CD4-positive, alpha-beta memory T cell (primary cell): ENCODE results near the gene CHRNB1. TPM values are rescaled to one million over a fixed set of nuclear protein-coding genes. Genes with fewer than 3 reads are reported as not detected.

Experiments
- CTCF ChIA-PET: fragments of 350-600 bp; sonication (Branson Sonifier 250); formaldehyde crosslinking; loops from one replicate; lab custom pipeline; 2021; ENCODE audit warnings: inconsistent platforms; ENCODE audit not compliant: partially characterized antibody; lab: Charles Lee
- POLR2A ChIA-PET: fragments of 350-600 bp; sonication (Branson Sonifier 250); formaldehyde crosslinking; loops from one replicate; lab custom pipeline; 2021; ENCODE audit not compliant: partially characterized antibody; lab: Charles Lee
- DNase-seq, 5 donors: peaks; one replicate each; pipeline versions ENCODE4 v3.0.0 to v3.0.0-alpha.2; 2020 to 2022; ENCODE audit warnings: mixed read lengths in 1 of 5
- H3K27ac ChIP-seq: one replicate; pipeline ENCODE4 v1.7.0; 2013; ENCODE audit warnings: low read depth, low read length
- H3K27me3 ChIP-seq: 2 replicates; pipeline ENCODE4 v1.7.0; 2013; ENCODE audit warnings: mild to moderate bottlenecking, low read length, moderate library complexity; ENCODE audit not compliant: insufficient read depth
- H3K36me3 ChIP-seq: 2 replicates; pipeline ENCODE4 v1.7.0; 2013; ENCODE audit warnings: mild to moderate bottlenecking, low read length, moderate library complexity; ENCODE audit not compliant: insufficient read depth
- H3K4me1 ChIP-seq: 2 replicates; pipeline ENCODE4 v1.7.0; 2013; ENCODE audit warnings: mild to moderate bottlenecking, low read length, moderate library complexity; ENCODE audit not compliant: insufficient read depth
- H3K4me3 ChIP-seq, 2 donors: one replicate each; pipeline ENCODE4 v1.7.0; 2013; ENCODE audit warnings: low read length in 2 of 2, mild to moderate bottlenecking in 1 of 2
- H3K9me3 ChIP-seq, 2 donors: one replicate each; pipeline ENCODE4 v1.7.0; 2013; ENCODE audit warnings: low read length in 2 of 2, control low read depth in 1 of 2; ENCODE audit not compliant: control insufficient read depth in 1 of 2
- H3K27ac Mint-ChIP-seq, 7 donors: one replicate each; pipeline ENCODE4 v1.8.0; 2020 to 2021; ENCODE audit warnings: mixed read lengths in 7 of 7, mild to moderate bottlenecking in 6 of 7, inconsistent platforms in 3 of 7, moderate library complexity in 3 of 7
- H3K27me3 Mint-ChIP-seq, 2 donors: one replicate each; pipeline ENCODE4 v1.8.0; 2020 to 2021; ENCODE audit warnings: mixed read lengths in 2 of 2
- H3K36me3 Mint-ChIP-seq, 2 donors: one replicate each; pipeline ENCODE4 v1.8.0; 2020 to 2021; ENCODE audit warnings: mixed read lengths in 2 of 2, inconsistent platforms in 1 of 2, mild to moderate bottlenecking in 1 of 2
- H3K4me1 Mint-ChIP-seq, 4 donors: one replicate each; pipeline ENCODE4 v1.8.0; 2020 to 2021; ENCODE audit warnings: mixed read lengths in 4 of 4, mild to moderate bottlenecking in 1 of 4
- H3K4me3 Mint-ChIP-seq, 8 donors: one replicate each; pipeline ENCODE4 v1.8.0; 2020 to 2021; ENCODE audit warnings: mixed read lengths in 8 of 8, mild to moderate bottlenecking in 7 of 8, moderate library complexity in 6 of 8, inconsistent platforms in 3 of 8
- H3K9me3 Mint-ChIP-seq, 8 donors: one replicate each; pipeline ENCODE4 v1.8.0; 2020 to 2021; ENCODE audit warnings: mixed read lengths in 8 of 8, mild to moderate bottlenecking in 5 of 8, inconsistent platforms in 3 of 8, moderate library complexity in 1 of 8
- intact Hi-C: fragments of 100-400 bp; cut with micrococcal nuclease; formaldehyde crosslinking; loops from one replicate; pipeline ENCODE4 v1.15.1; 2023
- polyA plus RNA-seq, 2 donors: library from polyadenylated mRNA; unstranded; fragments of 300-500 nt; fragmentation: Illumina TruSeq; gene quantifications; one replicate each; pipeline ENCODE4 v1.2.3, GENCODE V29; 2021
- total RNA-seq, 2 experiments: library from RNA; stranded (reverse); gene quantifications; one replicate each; pipeline ENCODE4 v1.2.3, GENCODE V29; 2021

CHRNB1 gene
- total and polyA plus RNA-seq, 4 experiments from 2014 or later: 9.1 to 29.2 (median 16.8) TPM

DNA sequence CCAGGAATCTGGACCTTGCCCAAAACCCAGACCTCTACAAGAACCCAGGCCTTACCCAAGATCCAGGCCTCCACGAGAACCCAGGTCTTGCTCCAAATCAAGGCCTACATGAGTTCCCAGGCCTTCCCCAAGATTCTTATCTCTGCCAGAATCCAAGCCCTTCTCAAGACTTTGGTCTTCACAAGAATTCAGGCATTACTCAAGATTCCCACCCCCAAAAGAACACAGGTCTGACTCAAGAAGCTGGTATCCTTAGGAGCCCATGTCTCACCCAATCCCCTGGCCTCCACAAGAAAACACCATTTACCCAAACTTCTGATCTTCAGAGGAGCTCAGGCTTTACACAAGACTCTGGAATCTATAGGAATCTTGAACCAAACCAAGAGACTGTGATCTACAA, 13.6 kb upstream of the CHRNB1 start:
- DNase-seq: peak in 1 of 5 donors; percentile 7
- Mint-ChIP-seq H3K4me1 (peaks cover 5 to 14% (median 8%) of the 10 kb centered on the region in 4 donors), H3K9me3 (no peaks in the 10 kb centered on the region), H3K27me3 (no peaks in the 10 kb centered on the region), H3K4me3 (no peak overlapping the region), H3K27ac (no peak overlapping the region), H3K36me3 (peaks cover 0 to 7% of the 10 kb centered on the region in 2 donors)
- Histone ChIP-seq H3K27ac (no peak overlapping the region), H3K27me3 (no peaks in the 10 kb centered on the region), H3K36me3 (no peaks in the 10 kb centered on the region), H3K9me3 (no peaks in the 10 kb centered on the region), H3K4me1 (peaks cover 5% of the 10 kb centered on the region), H3K4me3 (no peak overlapping the region)
- intact Hi-C loops: no loop called here
- ChIA-PET CTCF (no interaction called here), POLR2A (interaction anchor here (0.6 kb wide), 1 partner anchor 53 kb away, joined by 3 read pairs; the partner anchor contains the start of gene POLR2A)

DNA sequence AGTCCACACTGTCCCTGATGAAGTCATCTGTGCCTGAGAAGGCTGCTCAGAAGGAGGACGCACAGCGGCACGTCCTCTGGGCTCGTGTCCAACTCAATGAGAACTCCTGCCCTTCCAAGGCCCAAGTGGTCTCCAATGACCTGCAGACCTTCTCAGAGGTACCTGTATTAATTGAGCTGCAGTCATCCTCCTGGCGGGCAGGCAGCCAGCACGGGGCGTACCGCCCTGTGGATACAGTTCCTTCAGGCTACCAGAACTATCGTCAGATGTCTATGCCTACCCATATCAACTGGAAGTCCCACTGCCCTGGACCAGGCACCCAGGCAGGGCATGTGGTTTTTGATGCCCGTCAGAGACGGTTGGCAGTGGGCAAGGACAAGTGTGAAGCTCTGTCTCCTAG, 12.6 kb upstream of the CHRNB1 start:
- Mint-ChIP-seq H3K9me3 (no peaks in the 10 kb centered on the region), H3K27me3 (no peaks in the 10 kb centered on the region), H3K27ac (peak overlapping the region in 1 of 7 donors; percentile 9), H3K4me1 (peaks cover 7 to 22% (median 14%) of the 10 kb centered on the region in 4 donors), H3K36me3 (peaks cover 0 to 9% of the 10 kb centered on the region in 2 donors), H3K4me3 (no peak overlapping the region)
- Histone ChIP-seq H3K4me1 (peaks cover 11% of the 10 kb centered on the region), H3K27me3 (no peaks in the 10 kb centered on the region), H3K36me3 (no peaks in the 10 kb centered on the region), H3K9me3 (no peaks in the 10 kb centered on the region), H3K27ac (no peak overlapping the region), H3K4me3 (no peak overlapping the region)
- intact Hi-C loops: no loop called here
- DNase-seq: peak in 1 of 5 donors; percentile 10
- CTCF ChIA-PET: interaction anchor here (1.2 kb wide), 1 partner anchor 76 kb away, joined by 5 read pairs; no protein-coding TSS in a partner anchor
- POLR2A ChIA-PET: interaction anchor here (1.2 kb wide), 2 partner anchors 48 to 129 kb away, joined by 3 read pairs; partner anchors contain the start of gene SENP3

DNA sequence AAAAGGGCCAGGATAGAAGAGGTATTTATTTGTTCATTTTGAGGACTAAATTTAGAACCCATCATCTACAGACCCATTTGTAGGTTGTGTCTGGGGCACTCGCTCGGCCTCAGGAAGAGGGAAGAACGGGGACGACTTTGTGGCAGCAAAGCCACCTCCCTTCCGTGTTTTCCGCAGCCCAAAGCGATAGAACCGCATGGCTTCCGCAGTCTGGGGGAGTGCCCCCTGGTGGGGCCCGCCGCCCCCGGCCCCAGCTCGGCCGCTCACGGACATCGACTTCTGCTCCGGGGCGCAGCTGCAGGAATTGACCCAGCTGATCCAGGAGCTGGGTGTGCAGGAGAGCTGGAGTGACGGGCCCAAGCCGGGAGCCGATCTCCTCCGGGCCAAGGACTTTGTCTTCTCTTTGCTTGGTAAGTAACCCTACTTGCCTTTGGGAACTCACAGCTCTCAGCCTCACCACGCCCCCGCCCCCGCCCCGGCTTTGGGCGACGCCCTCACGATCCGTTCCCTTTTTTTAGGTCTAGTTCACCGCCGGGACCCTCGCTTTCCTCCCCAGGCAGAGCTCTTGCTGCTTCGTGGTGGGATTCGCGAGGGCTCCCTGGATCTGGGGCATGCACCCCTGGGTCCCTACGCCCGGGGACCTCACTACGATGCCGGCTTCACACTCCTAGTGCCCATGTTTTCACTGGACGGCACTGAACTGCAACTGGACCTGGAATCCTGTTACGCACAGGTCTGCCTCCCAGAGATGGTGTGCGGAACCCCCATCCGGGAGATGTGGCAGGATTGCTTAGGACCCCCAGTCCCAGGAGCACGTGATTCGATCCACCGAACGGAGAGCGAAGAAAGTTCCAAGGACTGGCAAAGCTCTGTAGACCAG, 8.9 kb upstream of the CHRNB1 start:
- Mint-ChIP-seq H3K4me1 (peaks cover 25 to 54% (median 36%) of the 10 kb centered on the region in 4 donors), H3K27me3 (peaks cover 13 to 14% of the 10 kb centered on the region in 2 donors), H3K9me3 (no peaks in the 10 kb centered on the region), H3K36me3 (peaks cover 5 to 9% of the 10 kb centered on the region in 2 donors), H3K27ac (peak overlapping the region; percentile 94 to 99 (median 97)), H3K4me3 (peak overlapping the region; percentile 89 to 96 (median 94))
- intact Hi-C loops: loop anchor here (1.0 to 2.0 kb wide), 11 partner anchors 19 to 389 kb away; partner anchors contain the start of genes PHF23, PLSCR3, POLR2A and TMEM256
- Histone ChIP-seq H3K27ac (peak overlapping the region; percentile 86), H3K27me3 (peaks cover 22% of the 10 kb centered on the region), H3K4me1 (peaks cover 44% of the 10 kb centered on the region), H3K4me3 (peak overlapping the region; percentile 89), H3K36me3 (no peaks in the 10 kb centered on the region), H3K9me3 (no peaks in the 10 kb centered on the region)
- peak in 2 of 5 donors; percentile 66 to 73 for DNase-seq
- POLR2A ChIA-PET: interaction anchor here (0.5 to 9.3 kb wide), 41 partner anchors 10 to 421 kb away, joined by 3 to 176 read pairs (median 5); partner anchors contain the start of genes ACAP1, CD68, CHRNB1 and GPS2
- CTCF ChIA-PET: interaction anchor here (0.7 to 5.4 kb wide), 42 partner anchors 8 to 253 kb away, joined by 3 to 88 read pairs (median 8); partner anchors contain the start of genes ACAP1, KCTD11, MPDU1 and NEURL4

DNA sequence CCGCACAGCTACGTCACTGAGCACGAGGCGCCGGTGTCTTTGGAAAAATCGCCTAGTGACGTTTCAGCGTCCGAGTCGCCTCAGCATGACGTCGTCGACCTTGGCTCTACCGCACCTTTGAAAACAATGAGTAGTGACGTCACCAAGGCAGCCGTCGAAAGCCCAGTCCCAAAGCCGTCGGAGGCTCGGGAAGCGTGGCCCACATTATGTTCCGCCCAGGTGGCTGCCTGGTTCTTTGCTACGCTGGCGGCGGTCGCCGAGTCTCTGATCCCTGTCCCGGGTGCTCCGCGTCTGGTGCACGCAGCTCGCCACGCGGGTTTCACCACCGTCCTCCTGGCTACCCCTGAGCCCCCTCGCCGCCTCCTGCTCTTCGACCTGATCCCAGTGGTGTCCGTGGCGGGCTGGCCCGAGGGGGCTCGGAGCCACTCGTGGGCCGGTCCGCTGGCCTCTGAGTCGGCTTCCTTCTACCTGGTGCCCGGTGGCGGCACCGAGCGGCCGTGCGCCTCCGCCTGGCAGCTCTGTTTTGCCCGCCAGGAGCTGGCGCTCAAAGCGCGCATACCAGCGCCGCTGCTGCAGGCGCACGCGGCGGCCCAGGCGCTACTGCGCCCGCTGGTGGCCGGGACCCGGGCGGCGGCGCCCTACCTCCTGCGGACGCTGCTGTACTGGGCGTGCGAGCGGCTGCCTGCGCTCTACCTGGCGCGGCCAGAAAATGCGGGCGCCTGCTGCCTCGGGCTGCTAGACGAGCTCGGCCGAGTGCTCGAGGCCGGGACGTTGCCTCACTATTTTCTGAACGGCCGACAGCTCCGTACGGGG, 8.1 kb upstream of the CHRNB1 start:
- peaks cover 16% of the 10 kb centered on the region in 2 donors for H3K27me3 Mint-ChIP-seq
- peaks cover 25 to 54% (median 36%) of the 10 kb centered on the region in 4 donors for H3K4me1 Mint-ChIP-seq

DNA sequence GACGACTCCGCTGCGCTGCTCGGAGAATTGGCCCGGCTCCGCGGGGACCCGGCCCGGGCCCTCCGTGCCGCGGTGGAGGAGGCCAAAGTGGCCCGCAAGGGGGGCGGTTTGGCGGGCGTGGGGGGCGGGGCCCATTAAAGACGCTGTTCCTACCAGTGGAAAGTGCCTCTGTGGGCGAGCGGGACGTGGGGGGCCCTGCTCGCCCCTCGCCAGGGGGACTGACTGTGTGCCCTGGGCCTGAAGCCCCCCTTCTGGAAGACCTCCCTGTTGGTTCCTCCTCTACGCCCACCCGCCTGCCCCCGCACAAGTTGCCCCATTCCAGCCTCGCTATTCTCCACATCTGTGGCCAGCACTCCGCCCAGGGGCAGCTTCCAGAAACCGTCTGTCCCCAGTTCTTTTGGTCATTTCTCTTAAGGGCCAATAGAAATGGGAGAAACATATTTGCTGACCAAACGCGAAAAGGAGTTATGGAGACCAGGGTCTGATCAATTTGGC, 7.4 kb upstream of the CHRNB1 start:
- H3K36me3 Mint-ChIP-seq: peaks cover 5 to 9% of the 10 kb centered on the region in 2 donors
- H3K4me1 Mint-ChIP-seq: peaks cover 25 to 54% (median 37%) of the 10 kb centered on the region in 4 donors
- intact Hi-C loops: loop anchor here (1.0 to 2.0 kb wide), 6 partner anchors 42 to 391 kb away; partner anchors contain the start of genes KCTD11, SENP3 and ZBTB4
- Histone ChIP-seq H3K4me3 (no peak overlapping the region), H3K4me1 (peaks cover 47% of the 10 kb centered on the region), H3K9me3 (no peaks in the 10 kb centered on the region), H3K36me3 (no peaks in the 10 kb centered on the region), H3K27ac (no peak overlapping the region), H3K27me3 (peaks cover 26% of the 10 kb centered on the region)
- H3K27ac Mint-ChIP-seq: peak overlapping the region in 2 of 7 donors; percentile 39 to 98
- DNase-seq: peak in 1 of 5 donors; percentile 38
- CTCF ChIA-PET: interaction anchor here (0.8 to 5.4 kb wide), 42 partner anchors 10 to 391 kb away, joined by 3 to 88 read pairs (median 7); partner anchors contain the start of genes ACAP1, KCTD11, MPDU1 and NEURL4
- peaks cover 21% of the 10 kb centered on the region in 2 donors for H3K27me3 Mint-ChIP-seq
- H3K4me3 Mint-ChIP-seq: peak overlapping the region; percentile 69 to 96 (median 79)
- H3K9me3 Mint-ChIP-seq: no peaks in the 10 kb centered on the region
- POLR2A ChIA-PET: interaction anchor here (0.8 to 9.3 kb wide), 36 partner anchors 8 to 392 kb away, joined by 3 to 176 read pairs (median 7); partner anchors contain the start of genes ACAP1, CHRNB1, KCTD11 and NEURL4

More for the DNA sequence above, 8.1 kb upstream of the CHRNB1 start:
- Histone ChIP-seq H3K27ac (peak overlapping the region; percentile 86), H3K27me3 (peaks cover 26% of the 10 kb centered on the region), H3K36me3 (no peaks in the 10 kb centered on the region), H3K9me3 (no peaks in the 10 kb centered on the region), H3K4me1 (peaks cover 47% of the 10 kb centered on the region), H3K4me3 (peak overlapping the region; percentile 89)
- ChIA-PET POLR2A (interaction anchor here (0.7 to 9.3 kb wide), 43 partner anchors 9 to 420 kb away, joined by 3 to 176 read pairs (median 5); partner anchors contain the start of genes ACAP1, CD68, CHRNB1 and GPS2), CTCF (interaction anchor here (0.8 to 5.4 kb wide), 47 partner anchors 10 to 391 kb away, joined by 3 to 88 read pairs (median 7); partner anchors contain the start of genes ACAP1, KCTD11, MPDU1 and NEURL4)
- peaks cover 5 to 9% of the 10 kb centered on the region in 2 donors for H3K36me3 Mint-ChIP-seq
- H3K4me3 Mint-ChIP-seq: peak overlapping the region; percentile 89 to 96 (median 94)
- intact Hi-C loops: loop anchor here (1.0 to 2.0 kb wide), 6 partner anchors 43 to 390 kb away; partner anchors contain the start of genes KCTD11, SENP3 and ZBTB4
- peak; percentile 81 to 86 (median 84) for DNase-seq
- no peaks in the 10 kb centered on the region for H3K9me3 Mint-ChIP-seq
- peak overlapping the region; percentile 94 to 99 (median 97) for H3K27ac Mint-ChIP-seq
